ENCODE results near the gene RNF157.

- no peak for TF ChIP-seq EZH2 (IDR thresholded peaks at IDR 0.05)
- TF ChIP-seq POLR2A (IDR thresholded peaks at IDR 0.05; ENCODE audit: borderline replicate concordance, extremely low read depth, insufficient read depth, insufficient read length): no peak
- TF ChIP-seq SP1 (IDR thresholded peaks at IDR 0.05; ENCODE audit: low read depth): no peak
- TF ChIP-seq, protein P1, sequence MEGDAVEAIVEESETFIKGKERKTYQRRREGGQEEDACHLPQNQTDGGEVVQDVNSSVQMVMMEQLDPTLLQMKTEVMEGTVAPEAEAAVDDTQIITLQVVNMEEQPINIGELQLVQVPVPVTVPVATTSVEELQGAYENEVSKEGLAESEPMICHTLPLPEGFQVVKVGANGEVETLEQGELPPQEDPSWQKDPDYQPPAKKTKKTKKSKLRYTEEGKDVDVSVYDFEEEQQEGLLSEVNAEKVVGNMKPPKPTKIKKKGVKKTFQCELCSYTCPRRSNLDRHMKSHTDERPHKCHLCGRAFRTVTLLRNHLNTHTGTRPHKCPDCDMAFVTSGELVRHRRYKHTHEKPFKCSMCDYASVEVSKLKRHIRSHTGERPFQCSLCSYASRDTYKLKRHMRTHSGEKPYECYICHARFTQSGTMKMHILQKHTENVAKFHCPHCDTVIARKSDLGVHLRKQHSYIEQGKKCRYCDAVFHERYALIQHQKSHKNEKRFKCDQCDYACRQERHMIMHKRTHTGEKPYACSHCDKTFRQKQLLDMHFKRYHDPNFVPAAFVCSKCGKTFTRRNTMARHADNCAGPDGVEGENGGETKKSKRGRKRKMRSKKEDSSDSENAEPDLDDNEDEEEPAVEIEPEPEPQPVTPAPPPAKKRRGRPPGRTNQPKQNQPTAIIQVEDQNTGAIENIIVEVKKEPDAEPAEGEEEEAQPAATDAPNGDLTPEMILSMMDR (IDR thresholded peaks at IDR 0.05 in 2 of 3, conservative IDR thresholded peaks at IDR 0.05 in 1 of 3; ENCODE audit: borderline replicate concordance in 1 of 3, insufficient read depth in 1 of 3, low read depth in 2 of 3, low read length in 2 of 3): no peak
- TF ChIP-seq, protein P2, sequence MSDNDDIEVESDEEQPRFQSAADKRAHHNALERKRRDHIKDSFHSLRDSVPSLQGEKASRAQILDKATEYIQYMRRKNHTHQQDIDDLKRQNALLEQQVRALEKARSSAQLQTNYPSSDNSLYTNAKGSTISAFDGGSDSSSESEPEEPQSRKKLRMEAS (IDR thresholded peaks at IDR 0.05): no peak
- TF ChIP-seq SIN3A (IDR thresholded peaks at IDR 0.05; ENCODE audit: low read depth): no peak
These were observed 19.9 kb upstream of the RNF157 start for GRCh38 chr17:76260220-76260619.

All from HCT116 (cell line).